DLD1 (cell line): ENCODE results near the gene TXLNG.

Source experiments
- in situ Hi-C: cut with HindIII; loops from 2 replicates; pipeline ENCODE4 v1.10.0; 2017; ENCODE audit warnings: low sequenced_read_pairs

Gene TXLNG

DNA sequence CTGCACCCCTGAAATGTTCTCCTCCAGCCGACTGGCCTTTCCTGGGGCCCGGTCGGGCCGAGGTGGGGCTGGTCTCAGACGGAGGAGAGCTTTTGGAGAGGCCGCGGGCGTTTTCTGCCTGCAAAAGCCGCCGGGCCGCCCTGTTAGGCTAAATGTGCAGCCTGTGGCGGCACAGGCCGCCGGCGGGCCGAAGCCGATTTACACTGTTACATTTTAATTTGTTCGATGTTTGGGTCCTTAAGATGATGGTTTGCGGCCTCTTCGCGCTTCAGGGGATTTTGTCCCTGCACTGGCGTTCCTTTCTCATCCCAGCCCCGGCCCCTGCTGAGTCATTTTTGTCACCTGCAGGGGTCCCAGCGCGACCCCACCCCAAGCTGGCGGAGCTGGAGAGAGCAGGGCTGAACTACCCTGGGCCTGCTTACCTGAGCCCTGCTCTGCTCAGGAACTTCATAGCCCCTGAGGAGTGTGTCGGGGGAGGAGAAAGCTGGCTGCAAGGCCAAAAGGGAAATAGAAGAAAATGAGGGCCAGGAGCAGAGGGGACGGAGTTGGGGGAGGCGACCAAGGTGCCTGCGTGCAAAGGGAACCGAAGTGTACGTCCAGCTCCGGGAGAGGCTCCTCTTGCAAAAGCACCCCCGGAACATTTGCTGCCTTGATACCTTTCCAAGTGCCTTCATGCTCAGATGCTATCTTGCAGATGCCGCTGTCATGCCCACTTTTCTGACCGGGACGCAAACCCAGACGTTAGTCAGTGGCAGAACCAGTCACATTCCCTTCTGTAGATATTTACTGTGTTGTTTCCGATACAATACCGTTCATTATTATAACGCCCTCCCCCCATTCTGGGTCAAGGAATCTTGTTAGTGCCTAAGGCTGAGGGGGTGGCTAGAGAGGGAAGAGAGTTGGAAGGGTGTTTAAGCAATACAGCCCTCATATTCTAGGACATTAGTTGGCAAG, 84.9 kb downstream of the TXLNG start:
- in situ Hi-C loops: no loop called here

DNA sequence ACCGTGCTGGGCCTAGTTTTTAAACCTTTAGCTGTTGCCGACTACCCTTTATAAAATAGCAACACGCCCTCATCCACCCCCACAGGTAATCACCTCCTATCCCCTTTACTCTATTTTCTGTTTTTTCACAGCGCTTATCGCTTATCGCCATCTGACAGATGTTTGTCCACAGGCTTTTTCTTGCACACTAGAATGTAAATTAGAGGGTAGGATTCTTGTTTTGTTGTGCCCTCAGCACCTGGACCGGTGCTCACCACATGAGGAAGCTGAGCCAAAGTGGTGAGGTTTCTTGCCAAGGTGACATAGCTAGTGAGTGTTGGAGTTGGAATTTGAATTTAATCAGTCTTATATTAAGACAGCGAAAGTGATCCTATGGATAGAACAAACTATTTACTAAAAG, 86.8 kb downstream of the TXLNG start:
- in situ Hi-C loops: no loop called here

DNA sequence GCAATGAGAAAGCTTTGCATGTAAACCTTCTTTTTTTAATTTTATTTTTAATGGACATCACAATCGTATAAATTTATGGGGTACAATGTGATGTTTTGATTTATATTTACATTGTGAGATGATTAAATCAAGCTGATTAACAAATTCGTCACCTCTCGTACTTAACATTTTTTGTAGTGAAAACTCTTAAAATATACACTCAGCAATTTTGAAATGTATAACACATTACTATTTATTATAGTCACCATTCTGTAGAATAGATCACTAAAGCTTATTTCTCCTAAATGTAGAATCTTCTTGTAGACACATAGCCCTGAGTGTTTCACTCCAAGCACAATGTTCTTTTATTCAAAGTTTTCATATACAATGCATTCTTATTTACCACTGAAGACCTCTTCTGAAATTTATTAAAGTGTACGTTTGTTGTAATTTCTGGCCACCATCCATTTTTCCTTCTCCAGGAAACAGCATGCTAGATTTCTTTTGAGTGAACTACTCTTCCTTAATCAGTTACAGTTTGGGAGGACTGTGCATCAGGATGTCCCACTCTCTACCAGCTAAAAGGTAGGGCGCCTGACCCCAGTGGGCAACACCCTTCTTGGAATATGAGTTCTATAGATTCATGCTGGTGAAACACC, 88.3 kb downstream of the TXLNG start:
- in situ Hi-C loops: no loop called here

DNA sequence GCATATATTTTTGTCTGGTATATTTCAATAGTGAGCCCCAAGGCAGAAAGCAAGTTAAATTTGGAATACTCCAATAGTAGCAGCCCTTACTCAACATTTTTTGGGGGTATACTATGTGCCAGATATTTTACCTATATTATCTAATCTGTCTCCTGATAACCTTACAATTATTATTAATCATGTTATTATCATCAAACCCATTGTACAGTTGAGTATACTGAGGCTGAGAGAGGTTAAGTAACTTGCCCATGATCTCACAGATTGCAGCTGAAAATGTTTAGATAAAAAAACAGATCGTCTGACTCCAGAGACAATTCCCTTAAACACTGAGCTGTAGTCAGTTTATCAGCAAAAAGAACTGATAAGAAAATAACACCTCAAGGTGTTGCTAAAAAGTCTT, 90.4 kb downstream of the TXLNG start:
- in situ Hi-C loops: no loop called here

DNA sequence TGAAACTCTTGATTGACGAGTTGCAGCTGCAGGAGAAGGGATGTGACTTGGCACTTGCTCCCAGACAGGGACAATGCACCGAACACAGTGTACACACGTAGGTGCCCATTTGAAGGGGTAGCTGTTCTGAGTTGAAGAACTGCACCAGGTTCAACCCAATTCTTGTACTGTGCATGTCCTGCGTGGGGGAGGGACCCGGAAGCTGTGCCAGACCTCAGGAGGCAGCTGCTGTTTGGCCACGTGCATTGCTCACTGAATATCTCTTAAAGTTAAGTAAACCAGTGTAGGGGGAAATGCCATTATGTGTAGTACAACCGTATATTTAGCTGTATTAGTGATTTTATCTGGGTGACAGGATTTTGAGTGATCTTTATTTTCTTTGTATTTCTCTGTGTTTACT, 95.9 kb downstream of the TXLNG start:
- in situ Hi-C loops: no loop called here

DNA sequence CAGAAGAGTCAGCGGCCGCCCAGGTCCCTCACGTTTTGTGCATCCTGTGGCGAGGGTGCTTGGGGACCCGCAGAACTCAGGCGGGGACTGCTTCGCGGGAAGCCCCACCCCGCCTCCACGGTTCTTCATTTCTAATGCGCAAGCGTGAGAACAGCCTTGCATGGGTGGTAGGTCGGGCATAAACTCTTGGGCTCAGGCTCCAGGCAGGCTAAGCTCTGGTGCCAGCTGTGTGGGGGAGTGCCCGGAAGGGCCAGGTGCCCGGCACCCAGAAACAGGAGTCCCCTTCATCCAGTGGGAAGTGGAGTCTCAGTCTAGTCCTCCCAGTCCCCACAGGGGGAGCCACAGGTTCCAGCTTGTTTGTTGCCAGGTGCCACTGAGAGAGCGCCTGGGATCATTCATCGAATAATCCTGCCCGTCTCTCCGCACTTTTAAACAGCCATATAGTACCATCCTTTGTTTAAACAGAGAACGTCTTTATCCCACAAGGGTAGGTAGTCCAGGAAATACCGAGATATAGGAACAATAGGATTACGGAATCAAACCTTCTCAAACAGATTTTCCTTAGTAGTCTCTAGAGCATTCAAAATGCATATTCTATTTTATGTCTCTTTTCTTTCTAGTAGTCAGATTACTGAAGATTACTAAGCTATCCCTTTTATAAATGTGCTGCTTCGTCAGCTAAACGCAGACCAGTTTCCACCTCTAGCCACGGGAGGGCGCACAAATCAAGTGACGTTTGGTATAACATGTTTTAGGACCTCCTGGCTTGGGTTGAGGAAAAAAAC, 96.6 kb downstream of the TXLNG start:
- in situ Hi-C loops: no loop called here

DNA sequence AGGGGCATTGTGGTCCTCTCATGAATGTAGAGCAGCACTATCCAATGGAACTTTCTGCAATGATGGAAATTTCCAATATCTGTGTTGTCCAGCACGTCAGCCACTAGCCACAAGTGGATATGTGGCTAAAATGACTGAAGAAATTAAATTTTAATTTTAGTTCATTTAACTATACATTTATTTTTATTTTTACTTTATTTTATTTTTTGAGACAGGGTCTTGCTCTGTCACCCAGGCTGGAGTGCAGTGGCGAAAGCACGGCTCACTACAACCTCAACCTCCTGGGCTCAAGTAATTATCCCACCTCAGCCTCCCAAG, 97.2 kb downstream of the TXLNG start:
- in situ Hi-C loops: no loop called here

DNA sequence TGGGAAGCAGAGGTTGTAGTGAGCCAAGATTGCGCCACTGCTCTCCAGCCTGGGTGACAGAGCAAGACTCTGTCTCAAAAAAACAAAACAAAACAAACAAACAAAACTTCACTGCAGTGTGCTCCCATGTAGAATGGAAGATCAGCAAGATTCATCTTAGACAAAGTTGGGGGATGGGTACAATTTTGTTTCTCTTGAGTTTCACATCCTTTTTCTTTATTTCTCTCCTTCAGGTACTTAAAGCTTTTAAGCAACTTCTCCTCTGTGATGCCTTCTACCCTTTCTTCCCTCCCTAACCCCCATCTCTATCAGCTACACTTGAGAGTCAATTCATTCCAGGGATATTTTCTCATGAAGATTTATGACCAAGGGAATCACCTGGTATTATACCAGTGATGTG, 99.4 kb downstream of the TXLNG start:
- in situ Hi-C loops: no loop called here

DNA sequence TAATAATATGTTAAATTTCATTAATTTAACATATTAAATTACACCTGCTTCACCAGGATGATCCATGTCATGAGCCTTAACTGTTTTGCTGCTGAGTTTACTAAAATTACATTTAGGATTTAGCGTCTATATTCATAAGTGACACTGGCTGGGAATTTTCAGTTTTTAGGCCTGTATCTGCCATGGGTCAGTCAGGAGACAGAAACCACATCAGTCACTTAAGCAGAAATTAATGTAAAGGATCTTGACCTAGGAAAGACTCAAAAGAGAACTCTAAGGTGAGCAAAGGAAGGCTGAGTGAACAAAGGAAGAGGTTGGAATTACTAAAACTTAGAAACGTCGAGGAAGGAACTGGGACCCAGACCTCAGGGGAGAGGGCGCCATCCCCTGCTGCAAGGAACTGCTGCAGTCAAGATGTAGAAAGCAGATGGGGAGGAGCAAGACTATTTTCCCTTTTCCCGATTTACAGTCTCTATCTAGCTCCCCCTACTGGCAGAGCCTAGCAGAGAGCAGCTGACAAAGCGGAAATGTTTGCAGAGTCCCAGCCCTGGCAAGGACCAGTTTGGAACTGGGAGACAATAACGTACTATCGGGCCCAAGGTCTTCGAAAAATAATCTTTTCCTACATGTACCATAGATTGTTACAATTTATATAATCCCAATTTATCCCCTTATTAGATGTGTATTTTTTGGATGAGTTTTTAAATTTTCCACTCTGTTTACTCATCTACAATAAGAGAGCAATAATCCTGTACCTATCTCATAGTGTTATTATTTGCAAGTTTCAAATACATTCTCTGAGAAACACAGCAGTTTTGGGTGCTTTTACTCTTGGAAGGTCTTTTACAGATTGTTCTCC, 106.5 kb downstream of the TXLNG start:
- in situ Hi-C loops: no loop called here
